Hepatic stellate cell (primary cell): ENCODE results near the gene SLC13A3.

Experiments
- DNase-seq: peaks from one replicate; pipeline ENCODE4 v3.0.0; 2011; ENCODE audit warnings: low spot score

The SLC13A3 gene, protein sequence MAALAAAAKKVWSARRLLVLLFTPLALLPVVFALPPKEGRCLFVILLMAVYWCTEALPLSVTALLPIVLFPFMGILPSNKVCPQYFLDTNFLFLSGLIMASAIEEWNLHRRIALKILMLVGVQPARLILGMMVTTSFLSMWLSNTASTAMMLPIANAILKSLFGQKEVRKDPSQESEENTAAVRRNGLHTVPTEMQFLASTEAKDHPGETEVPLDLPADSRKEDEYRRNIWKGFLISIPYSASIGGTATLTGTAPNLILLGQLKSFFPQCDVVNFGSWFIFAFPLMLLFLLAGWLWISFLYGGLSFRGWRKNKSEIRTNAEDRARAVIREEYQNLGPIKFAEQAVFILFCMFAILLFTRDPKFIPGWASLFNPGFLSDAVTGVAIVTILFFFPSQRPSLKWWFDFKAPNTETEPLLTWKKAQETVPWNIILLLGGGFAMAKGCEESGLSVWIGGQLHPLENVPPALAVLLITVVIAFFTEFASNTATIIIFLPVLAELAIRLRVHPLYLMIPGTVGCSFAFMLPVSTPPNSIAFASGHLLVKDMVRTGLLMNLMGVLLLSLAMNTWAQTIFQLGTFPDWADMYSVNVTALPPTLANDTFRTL

GRCh38 chr20:46651091-46651962 lies at the start of gene SLC13A3:
Gene SLC13A3 (minus strand): TSS chr20:46651459. CDS start chr20:46651421, 38 bp downstream.
- no peak for DNase-seq

DNA sequence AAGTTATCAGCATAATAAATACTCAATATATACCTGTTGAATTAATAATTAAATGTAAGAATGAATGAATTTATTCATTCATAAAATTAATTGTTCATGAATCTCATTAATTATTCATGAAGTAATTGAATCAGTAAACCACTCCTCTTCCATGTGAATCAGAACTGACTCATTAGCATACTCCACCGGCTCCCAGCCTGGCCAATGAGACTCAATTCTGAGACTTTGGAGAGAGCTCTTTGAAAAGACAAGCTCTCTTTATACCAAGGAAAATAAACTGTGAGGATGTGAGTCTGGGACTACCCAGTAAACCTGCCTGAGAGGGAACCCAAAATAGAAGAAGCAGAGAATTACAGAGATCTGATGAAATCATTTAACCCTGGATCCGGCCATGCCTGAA lies 49.8 kb upstream of the SLC13A3 start:
- DNase-seq = no peak

GRCh38 chr20:46700481-46700880 lies 49.2 kb upstream of the SLC13A3 start:
- no peak for DNase-seq

- peak; percentile 33 for DNase-seq
Measured at GRCh38 chr20:46699651-46700359, 48.5 kb upstream of the SLC13A3 start.

DNA sequence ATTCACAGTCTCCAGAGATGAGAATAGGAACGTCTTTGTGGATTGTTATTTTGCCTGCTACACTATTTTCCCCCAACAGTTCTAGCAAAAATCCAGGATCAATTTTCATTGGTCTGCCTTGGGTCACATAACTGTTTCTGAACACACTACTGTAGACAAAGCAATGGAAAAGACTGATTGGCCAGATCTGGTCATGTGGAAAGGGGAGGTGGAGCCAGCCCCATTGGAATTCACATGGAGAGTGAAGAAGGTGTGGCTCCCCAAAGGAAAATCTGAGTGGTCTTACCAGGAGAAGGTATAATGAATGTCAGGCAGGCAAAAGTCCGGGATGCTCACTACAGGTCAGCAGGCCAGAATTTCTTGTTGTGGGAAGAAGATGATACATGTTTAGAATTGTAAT lies 47.5 kb upstream of the SLC13A3 start:
- no peak for DNase-seq

GRCh38 chr20:46696791-46697279 lies 45.6 kb upstream of the SLC13A3 start:
- no peak for DNase-seq

- DNase-seq = peak; percentile 28
Measured at GRCh38 chr20:46695892-46696291, 44.6 kb upstream of the SLC13A3 start.

GRCh38 chr20:46694484-46694883 lies 43.2 kb upstream of the SLC13A3 start:
- DNase-seq = peak; percentile 22

DNA sequence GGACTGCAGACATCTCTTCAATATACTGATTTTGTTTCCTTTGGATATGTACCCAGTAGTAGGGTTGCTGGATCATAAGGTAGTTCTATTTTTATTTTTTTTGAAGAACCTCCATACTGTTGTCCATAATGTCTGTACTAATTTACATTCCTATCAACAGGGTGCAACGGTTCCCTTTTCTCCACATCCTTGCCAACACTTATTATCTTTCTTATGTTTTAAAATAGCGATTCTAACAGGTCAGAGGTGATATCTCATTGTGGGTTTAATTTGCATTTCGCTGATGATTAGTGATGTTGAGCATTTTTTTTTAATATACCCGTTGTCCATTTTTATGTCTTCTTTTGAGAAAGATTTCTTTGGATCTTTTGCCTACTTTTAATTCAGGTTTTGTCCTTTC lies 39.9 kb upstream of the SLC13A3 start:
- no peak for DNase-seq

DNA sequence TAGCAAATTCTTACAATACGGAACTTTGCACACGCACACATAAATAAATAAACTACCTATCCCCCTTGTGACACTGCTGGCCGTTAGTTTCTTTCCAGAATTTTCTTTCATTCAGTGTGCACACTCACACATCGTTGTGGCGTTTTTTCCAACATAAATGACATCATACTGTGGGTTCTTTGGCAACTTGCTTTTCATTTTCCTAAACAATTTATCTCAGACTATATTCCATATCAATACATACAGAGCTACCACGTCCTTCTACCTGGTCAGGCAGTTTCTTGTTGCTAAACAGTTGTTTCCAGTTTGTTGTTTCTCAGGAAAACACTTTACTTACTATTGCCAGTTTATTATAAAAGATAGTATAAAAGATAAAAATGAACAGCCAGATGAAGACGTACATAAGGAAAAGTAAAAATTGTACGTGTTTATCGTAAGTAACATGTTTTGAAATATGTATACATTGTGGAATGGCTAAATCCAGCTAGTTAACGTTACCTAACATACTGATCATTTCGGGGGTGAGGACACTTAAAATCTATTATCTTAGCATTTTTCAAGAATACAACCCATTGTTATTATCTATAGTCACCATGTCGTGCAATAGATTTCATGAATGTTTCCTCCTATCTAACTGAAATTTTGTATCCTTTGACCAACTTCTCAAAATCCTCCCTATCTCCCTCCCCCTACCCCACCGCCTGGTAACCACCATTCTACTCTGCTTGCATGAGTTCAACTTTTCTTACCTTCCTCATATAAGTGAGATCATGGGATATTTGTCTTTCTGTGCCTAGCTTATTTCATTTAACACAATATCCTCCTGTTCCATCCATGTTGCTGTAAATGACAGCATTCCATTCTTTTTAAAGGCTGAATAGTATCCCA lies 39.2 kb upstream of the SLC13A3 start:
- no peak for DNase-seq

GRCh38 chr20:46689754-46690085 lies 38.5 kb upstream of the SLC13A3 start:
- no peak for DNase-seq

DNA sequence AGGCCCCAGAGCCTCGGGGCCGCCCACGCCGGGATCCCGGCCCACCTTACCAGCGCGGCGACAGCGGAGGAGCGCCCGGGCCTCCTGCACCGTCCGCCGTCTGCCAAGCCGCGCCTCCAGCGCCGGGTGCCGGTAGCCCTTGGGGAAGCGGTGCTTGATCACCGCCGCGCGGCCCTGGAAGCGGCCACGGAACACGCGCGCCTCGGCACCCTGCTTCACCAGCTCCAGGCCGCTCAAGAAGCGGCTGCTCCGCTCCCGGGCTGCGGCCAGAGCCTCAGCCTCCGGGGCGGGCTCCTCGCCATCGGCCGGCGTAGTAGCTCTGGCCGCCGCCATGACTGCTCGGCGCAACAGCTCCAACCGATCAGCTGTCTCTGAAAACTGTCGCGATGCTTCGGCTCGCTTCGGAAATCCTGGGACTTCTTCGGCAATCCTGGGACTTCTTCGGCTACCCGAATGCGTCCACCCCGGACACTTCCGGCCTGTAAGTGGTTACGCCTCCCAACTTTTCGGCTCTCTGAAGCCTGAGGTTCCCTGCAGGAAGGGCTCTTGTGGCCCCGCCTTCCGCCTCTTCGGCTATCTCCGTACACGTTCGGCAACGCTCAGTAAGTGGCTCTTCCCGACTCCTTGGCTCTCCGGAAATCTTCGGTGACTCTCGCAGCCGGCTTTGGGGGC lies 38.0 kb upstream of the SLC13A3 start, which contains the start of gene TP53RK:
TP53RK (minus strand) TSS at position 363 of the 672 bp plus-strand sequence; CDS start at position 333, 30 bp downstream.
- DNase-seq = peak; percentile 95

GRCh38 chr20:46688151-46689081 lies 37.2 kb upstream of the SLC13A3 start:
- DNase-seq = peak; percentile 19

DNA sequence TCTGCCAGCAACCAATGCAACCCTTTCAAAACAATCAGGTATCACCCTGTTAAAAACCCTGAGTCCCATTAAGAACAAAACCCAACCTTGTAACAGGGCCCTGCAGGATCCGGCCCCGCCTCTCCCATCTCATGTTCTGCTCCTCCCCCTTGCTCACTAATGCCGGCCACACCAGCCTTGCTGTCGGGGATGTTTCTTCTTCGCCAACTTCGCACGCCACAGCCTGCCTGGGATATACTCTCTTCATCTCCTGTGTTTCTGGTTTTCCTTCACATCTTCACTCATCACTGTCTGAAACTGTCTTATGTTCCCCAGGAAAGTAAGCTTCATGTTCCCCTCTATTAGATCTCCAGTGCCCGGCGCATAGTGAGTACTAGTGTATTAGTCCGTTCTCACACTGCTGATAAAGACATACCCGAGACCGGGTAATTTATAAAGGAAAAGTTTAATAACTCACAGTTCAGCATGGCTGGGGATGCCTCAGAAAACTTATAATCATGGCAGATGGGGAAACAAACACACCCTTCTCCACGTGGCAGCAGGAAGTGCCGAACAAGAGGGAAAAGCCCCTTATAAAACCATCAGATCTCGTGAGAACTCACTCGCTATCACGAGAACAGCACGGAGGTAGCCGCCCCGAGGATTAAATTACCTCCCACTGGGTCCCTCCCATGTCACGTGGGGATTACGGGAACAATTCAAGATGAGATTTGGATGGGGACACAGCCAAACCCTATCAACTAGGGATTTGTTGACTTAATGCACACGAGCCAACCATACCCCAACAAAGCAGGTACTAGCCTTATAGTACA lies 32.9 kb upstream of the SLC13A3 start:
- peak; percentile 71 for DNase-seq

DNA sequence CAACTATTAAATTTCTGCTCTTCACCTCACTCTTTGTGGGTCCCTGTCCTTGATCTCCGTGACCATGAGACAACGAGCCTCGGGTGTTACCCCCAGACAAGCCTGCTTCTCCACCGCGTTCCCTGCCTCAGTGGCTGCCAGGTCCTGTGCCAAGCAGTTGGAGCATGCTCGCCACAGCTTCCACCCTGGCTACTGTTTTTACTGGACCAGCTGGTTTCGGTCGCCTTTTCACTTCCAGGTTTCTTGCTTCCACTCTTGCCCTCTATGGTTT lies 32.3 kb upstream of the SLC13A3 start:
- DNase-seq = no peak

- no peak for DNase-seq
Measured at GRCh38 chr20:46683011-46683667, 31.9 kb upstream of the SLC13A3 start.

DNA sequence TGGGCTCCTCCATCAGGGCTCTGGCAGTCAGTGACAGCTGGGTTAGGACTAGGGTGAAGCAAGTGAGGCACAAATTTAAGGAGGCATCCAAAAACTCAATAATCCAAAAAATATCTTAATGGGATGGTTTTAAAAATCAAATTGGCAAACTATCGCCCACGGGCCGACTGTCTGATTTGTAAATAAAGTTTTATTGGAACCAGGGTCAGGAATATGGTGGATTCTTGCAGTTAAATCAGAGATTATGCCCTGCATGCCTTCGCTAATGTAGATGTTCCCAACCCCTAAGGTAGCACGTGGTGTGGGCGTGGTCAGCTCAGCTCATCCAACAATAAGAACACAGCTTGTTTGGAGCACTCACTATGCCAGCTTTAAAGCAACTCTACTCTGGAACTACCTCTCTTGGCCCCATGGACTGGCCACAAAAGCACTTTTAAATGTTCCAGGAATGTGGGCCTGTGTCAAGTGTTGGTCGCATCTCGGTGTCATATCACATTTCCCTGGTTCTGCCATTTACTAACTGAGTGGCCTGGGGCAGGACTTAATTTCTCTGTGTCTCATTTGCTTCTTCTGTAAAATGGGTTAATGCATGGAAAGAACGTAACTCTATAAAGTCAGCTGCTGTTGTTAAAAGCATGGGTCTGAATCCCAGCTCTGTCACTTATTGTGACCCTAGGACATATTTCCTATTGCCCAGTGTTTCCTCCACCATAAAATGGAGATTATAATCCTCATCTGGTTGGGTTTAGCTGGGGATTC lies 31.0 kb upstream of the SLC13A3 start:
- no peak for DNase-seq
